ENCODE data around the gene ANXA4. TPM values are rescaled to one million over a fixed set of nuclear protein-coding genes. Genes with fewer than 3 reads are reported as not detected.

Gene ANXA4
- total and polyA plus RNA-seq, 8 donors = 40.8 to 193 (median 80.8) TPM

- 69 to 77% (median 71%) methylated on average over 13 of the region's 13 CpGs for WGBS, 5 donors
- intact Hi-C loops (cut with DNase I; ENCODE audit: low total_unique reads) = loop anchor here (10.0 kb wide), 1 partner anchor 152 kb away; no protein-coding TSS in a partner anchor
Measured at GRCh38 chr2:69716555-69717120, 25.3 kb upstream of the ANXA4 start.

DNA sequence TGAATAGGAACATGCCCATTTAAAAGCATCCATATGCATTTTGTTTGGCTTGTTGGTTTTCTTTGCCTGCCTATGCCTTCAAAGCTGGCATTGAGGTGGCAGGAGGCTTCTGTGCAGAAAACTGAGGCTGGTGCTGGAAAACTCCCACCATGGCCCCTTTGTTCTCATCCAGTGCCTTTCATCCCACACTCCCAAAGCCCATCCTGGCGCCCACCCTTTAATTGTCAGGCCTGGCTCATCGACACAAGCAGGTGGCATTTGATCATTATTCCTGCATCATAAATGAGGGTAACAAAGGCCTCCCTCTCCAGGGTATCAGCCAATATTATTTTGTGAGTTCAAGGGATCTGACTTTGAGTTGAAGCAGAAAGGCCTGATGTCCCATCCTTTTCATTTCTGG is 24.7 kb upstream of the ANXA4 start:
- intact Hi-C loops (cut with DNase I; ENCODE audit: low total_unique reads) = loop anchor here (10.0 kb wide), 1 partner anchor 152 kb away; no protein-coding TSS in a partner anchor
- 87 to 98% (median 90%) methylated on average over 2 of the region's 2 CpGs for WGBS, 5 donors

More at GRCh38 chr2:69716555-69717120, 25.3 kb upstream of the ANXA4 start:
- Histone ChIP-seq H3K27me3 (no peaks in the 10 kb centered on the region), H3K27ac (no peak overlapping the region), H3K4me3 (no peak overlapping the region), H3K9me3 (no peaks in the 10 kb centered on the region), H3K4me1 (peaks cover 0 to 9% (median 6%) of the 10 kb centered on the region in 4 donors), H3K36me3 (no peaks in the 10 kb centered on the region)
- DNase-seq = no peak
- no peak for TF ChIP-seq CTCF (IDR thresholded peaks at IDR 0.05)
- no peak for TF ChIP-seq POLR2AphosphoS5 (IDR thresholded peaks at IDR 0.05)
- TF ChIP-seq POLR2A (IDR thresholded peaks at IDR 0.05) = no peak
- no peak for TF ChIP-seq EP300 (IDR thresholded peaks at IDR 0.05)

DNA sequence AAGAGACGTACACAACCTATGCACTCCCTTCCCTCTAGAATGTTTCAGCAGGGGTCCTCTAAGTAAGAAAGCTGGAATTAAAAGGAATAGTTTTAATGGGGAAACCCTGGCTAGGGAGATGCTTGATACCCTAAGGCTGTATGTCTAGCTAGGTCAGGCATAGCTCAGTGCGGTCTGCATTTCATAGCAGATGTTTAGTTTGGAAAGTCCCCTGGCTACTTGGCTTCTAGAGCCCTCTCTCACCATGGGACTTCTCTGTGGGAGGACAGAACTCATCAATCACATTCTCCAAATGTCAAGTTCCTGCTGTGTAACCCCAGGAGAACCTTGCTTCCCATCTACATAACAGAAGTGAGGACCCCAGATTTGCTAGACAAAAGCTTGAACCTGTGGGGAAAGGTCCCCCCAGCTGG is 24.1 kb upstream of the ANXA4 start:
- no peaks in the 10 kb centered on the region for H3K27me3 ChIP-seq
- DNase-seq = no peak
- TF ChIP-seq POLR2A (IDR thresholded peaks at IDR 0.05) = no peak
- no peak for TF ChIP-seq EP300 (IDR thresholded peaks at IDR 0.05)
- no peak for TF ChIP-seq CTCF (IDR thresholded peaks at IDR 0.05)
- TF ChIP-seq POLR2AphosphoS5 (IDR thresholded peaks at IDR 0.05) = no peak

More for the DNA sequence above, 24.7 kb upstream of the ANXA4 start:
- Histone ChIP-seq H3K9me3 (no peaks in the 10 kb centered on the region), H3K4me3 (no peak overlapping the region), H3K4me1 (peaks cover 0 to 9% (median 6%) of the 10 kb centered on the region in 4 donors), H3K27ac (no peak overlapping the region), H3K36me3 (no peaks in the 10 kb centered on the region), H3K27me3 (no peaks in the 10 kb centered on the region)
- DNase-seq = no peak
- no peak for TF ChIP-seq EP300 (IDR thresholded peaks at IDR 0.05)

DNA sequence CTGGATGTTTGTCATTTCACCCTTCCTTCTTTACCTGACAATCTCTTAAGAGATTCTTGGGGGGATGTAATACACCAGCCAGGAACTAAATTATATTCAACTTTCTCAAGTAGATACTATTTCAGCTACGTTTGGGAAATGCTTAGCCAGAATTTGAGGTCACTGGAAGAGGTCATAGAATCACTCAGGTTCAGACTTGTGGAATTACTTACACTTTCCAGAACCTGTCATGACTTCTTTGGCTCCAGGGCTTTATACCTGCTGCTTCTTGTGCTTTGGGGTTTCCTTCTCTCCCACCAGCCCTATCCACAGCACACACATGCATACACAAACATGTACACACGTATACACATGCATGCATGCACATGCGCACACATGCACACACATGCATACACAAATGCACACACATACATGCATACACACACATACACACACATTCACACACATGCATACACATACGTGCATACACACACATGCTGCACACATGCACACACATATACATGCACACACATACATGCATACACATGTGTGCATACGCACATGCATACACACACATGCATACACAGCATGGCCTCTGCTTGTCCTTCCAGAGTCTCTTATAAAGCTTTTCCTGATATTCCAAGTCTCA is 23.5 kb upstream of the ANXA4 start:
- Histone ChIP-seq H3K27me3 (no peaks in the 10 kb centered on the region), H3K4me1 (peaks cover 0 to 9% (median 6%) of the 10 kb centered on the region in 4 donors), H3K36me3 (no peaks in the 10 kb centered on the region), H3K4me3 (no peak overlapping the region), H3K9me3 (no peaks in the 10 kb centered on the region), H3K27ac (no peak overlapping the region)
- DNase-seq = no peak
- 77 to 84% (median 79%) methylated on average over 5 of the region's 5 CpGs for WGBS, 5 donors
- intact Hi-C loops (cut with DNase I; ENCODE audit: low total_unique reads) = loop anchor here (10.0 kb wide), 1 partner anchor 154 kb away; no protein-coding TSS in a partner anchor
- TF ChIP-seq POLR2A (IDR thresholded peaks at IDR 0.05) (no peak), CTCF (IDR thresholded peaks at IDR 0.05) (no peak), POLR2AphosphoS5 (IDR thresholded peaks at IDR 0.05) (no peak), EP300 (IDR thresholded peaks at IDR 0.05) (no peak)

More for the DNA sequence above, 24.1 kb upstream of the ANXA4 start:
- Histone ChIP-seq H3K9me3 (no peaks in the 10 kb centered on the region), H3K36me3 (no peaks in the 10 kb centered on the region), H3K4me3 (no peak overlapping the region), H3K4me1 (peaks cover 0 to 9% (median 6%) of the 10 kb centered on the region in 4 donors), H3K27ac (no peak overlapping the region)
- WGBS, 5 donors = 69 to 81% (median 77%) methylated on average over 2 of the region's 2 CpGs
- intact Hi-C loops (cut with DNase I; ENCODE audit: low total_unique reads) = loop anchor here (10.0 kb wide), 1 partner anchor 153 kb away; no protein-coding TSS in a partner anchor
